Natural killer cell (primary cell): ENCODE measurements around the gene CERCAM. TPM values are rescaled to one million over a fixed set of nuclear protein-coding genes. Genes with fewer than 3 reads are reported as not detected.

Experiments
- ATAC-seq, 3 donors: fragments of 150-1000 bp in 2 of 3; fragments of 200-7000 bp in 1 of 3; cut with Tn5 transposase; 1 replicate in 1 of 3; 2 replicates in 2 of 3; pipeline ENCODE4 v1.10.0; 2021; ENCODE audit warnings: mild to moderate bottlenecking in 2 of 3, moderate library complexity in 2 of 3
- DNase-seq, 2 donors: peaks; one replicate each; pipeline versions ENCODE4 v3.0.0 to v3.0.0-alpha.2; 2013 to 2021; ENCODE audit warnings: mixed read lengths in 1 of 2
- H3K27ac ChIP-seq: one replicate; pipeline ENCODE4 v1.5.1; 2013; ENCODE audit warnings: mild to moderate bottlenecking, low read length
- H3K27me3 ChIP-seq: one replicate; pipeline ENCODE4 v1.6.1; 2013; ENCODE audit warnings: low read length; ENCODE audit not compliant: control insufficient read depth, insufficient read depth
- H3K36me3 ChIP-seq: one replicate; pipeline ENCODE4 v1.6.1; 2013; ENCODE audit warnings: low read length; ENCODE audit not compliant: control insufficient read depth, insufficient read depth
- H3K4me1 ChIP-seq: one replicate; pipeline ENCODE4 v1.6.1; 2013; ENCODE audit warnings: low read length; ENCODE audit not compliant: control insufficient read depth, insufficient read depth
- H3K4me3 ChIP-seq: one replicate; pipeline ENCODE4 v1.5.1; 2013; ENCODE audit warnings: low read length
- H3K9me3 ChIP-seq: one replicate; pipeline ENCODE4 v1.6.1; 2013; ENCODE audit warnings: low read length; ENCODE audit not compliant: control insufficient read depth, insufficient read depth
- H3K27ac Mint-ChIP-seq, 2 donors: one replicate each; pipeline ENCODE4 v1.8.0; 2022; ENCODE audit warnings: mild to moderate bottlenecking in 2 of 2, mixed read lengths in 2 of 2, moderate library complexity in 1 of 2
- H3K27me3 Mint-ChIP-seq, 2 donors: one replicate each; pipeline ENCODE4 v1.8.0; 2022; ENCODE audit warnings: low read depth in 2 of 2, mixed read lengths in 2 of 2
- H3K36me3 Mint-ChIP-seq: one replicate; pipeline ENCODE4 v1.8.0; 2022; ENCODE audit warnings: mixed read lengths
- H3K4me1 Mint-ChIP-seq, 2 donors: one replicate each; pipeline ENCODE4 v1.8.0; 2022; ENCODE audit warnings: mixed read lengths in 2 of 2
- H3K4me3 Mint-ChIP-seq: one replicate; pipeline ENCODE4 v1.8.0; 2022; ENCODE audit warnings: mild to moderate bottlenecking, moderate library complexity, mixed read lengths
- H3K9me3 Mint-ChIP-seq, 2 donors: one replicate each; pipeline ENCODE4 v1.8.0; 2022; ENCODE audit warnings: mixed read lengths in 2 of 2
- WGBS: methylation state at CpG from one replicate; pipeline ENCODE4 v1.1.7; 2013; ENCODE audit warnings: missing lambda C conversion rate; ENCODE audit not compliant: insufficient coverage; 5-methylcytosine and 5-hydroxymethylcytosine counted together
- intact Hi-C: fragments of 100-400 bp; cut with micrococcal nuclease; formaldehyde crosslinking; loops from one replicate; pipeline ENCODE4 v1.14.2; 2022
- total RNA-seq, 4 donors: library from RNA; stranded (reverse); fragments of 120-200 nt in 1 of 4; gene quantifications; one replicate each; pipeline versions ENCODE4 v1.2.3 to v1.2.4, GENCODE V29; 2013 to 2022
- TF ChIP-seq, protein P1 (sequence below): fragments of 200-600 bp; IDR thresholded peaks from one replicate; pipeline ENCODE4 v1.8.0; 2022; ENCODE audit warnings: antibody characterized with exemption

Gene CERCAM
- total RNA-seq, 3 donors from 2014 or later (not counting 1 experiment from before 2014, with no cell fraction given): 11.5 to 29.6 (median 24.2) TPM

DNA sequence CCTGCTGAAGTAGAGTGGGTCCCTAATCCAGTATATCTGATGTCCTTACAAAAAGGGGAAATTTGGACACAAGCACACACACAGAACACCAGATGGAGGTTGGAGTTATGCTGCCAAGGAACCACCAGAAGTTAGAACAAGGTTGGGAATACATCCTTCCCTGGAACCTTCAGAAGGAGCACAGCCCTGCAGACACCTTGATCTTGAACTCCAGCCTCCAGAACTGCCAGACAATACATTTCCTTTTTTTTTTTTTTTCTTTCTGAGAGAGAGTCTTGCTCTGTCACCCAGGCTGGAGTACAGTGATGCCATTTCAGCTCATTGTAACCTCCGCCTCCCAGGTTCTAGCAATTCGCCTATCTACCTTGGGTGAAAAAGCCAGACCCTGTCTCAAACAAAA lies 28.1 kb downstream of the CERCAM start:
- H3K9me3 Mint-ChIP-seq: no peaks in the 10 kb centered on the region
- WGBS: 95% methylated on average over 2 of the region's 2 CpGs

DNA sequence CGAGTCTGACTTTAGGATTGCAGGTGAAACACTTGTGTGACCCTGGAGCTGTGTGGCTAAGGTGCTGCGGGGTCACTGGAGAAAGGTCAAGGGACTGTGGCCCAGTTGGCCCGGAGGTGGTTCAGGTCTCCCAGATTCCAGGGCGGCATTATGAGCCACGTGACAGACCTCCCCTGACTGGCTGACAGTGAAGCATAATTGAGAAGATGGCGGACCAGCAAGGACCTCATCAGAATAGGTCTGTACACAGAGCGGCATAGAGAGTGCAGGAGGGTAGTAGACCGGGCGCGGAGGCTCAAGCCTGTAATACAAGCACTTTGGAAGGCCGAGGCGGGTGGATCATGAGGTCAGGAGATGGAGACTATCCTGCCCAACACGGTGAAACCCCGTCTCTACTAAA lies 34.3 kb downstream of the CERCAM start:
- Mint-ChIP-seq H3K27ac (peak overlapping the region; percentile 90 to 92), H3K36me3 (no peaks in the 10 kb centered on the region), H3K4me1 (peaks cover 6 to 24% of the 10 kb centered on the region in 2 donors), H3K9me3 (no peaks in the 10 kb centered on the region), H3K4me3 (peak overlapping the region; percentile 98), H3K27me3 (no peaks in the 10 kb centered on the region)
- WGBS: 93% methylated on average over 13 of the region's 14 CpGs
- no peaks in the 10 kb centered on the region for H3K27me3 ChIP-seq
- H3K36me3 ChIP-seq: peaks cover 5% of the 10 kb centered on the region
- intact Hi-C loops: no loop called here
- peaks cover 13% of the 10 kb centered on the region for H3K4me1 ChIP-seq
- ATAC-seq: no peak
- no peak overlapping the region for H3K27ac ChIP-seq
- no peaks in the 10 kb centered on the region for H3K9me3 ChIP-seq
- H3K4me3 ChIP-seq: no peak overlapping the region
- DNase-seq: no peak
- TF ChIP-seq, protein P1, sequence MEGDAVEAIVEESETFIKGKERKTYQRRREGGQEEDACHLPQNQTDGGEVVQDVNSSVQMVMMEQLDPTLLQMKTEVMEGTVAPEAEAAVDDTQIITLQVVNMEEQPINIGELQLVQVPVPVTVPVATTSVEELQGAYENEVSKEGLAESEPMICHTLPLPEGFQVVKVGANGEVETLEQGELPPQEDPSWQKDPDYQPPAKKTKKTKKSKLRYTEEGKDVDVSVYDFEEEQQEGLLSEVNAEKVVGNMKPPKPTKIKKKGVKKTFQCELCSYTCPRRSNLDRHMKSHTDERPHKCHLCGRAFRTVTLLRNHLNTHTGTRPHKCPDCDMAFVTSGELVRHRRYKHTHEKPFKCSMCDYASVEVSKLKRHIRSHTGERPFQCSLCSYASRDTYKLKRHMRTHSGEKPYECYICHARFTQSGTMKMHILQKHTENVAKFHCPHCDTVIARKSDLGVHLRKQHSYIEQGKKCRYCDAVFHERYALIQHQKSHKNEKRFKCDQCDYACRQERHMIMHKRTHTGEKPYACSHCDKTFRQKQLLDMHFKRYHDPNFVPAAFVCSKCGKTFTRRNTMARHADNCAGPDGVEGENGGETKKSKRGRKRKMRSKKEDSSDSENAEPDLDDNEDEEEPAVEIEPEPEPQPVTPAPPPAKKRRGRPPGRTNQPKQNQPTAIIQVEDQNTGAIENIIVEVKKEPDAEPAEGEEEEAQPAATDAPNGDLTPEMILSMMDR: no peak

More for the DNA sequence above, 28.1 kb downstream of the CERCAM start:
- no peak overlapping the region for H3K4me3 Mint-ChIP-seq
- Histone ChIP-seq H3K27ac (no peak overlapping the region), H3K36me3 (no peaks in the 10 kb centered on the region), H3K4me3 (no peak overlapping the region), H3K27me3 (no peaks in the 10 kb centered on the region), H3K4me1 (no peaks in the 10 kb centered on the region), H3K9me3 (no peaks in the 10 kb centered on the region)
- intact Hi-C loops: no loop called here
- no peaks in the 10 kb centered on the region for H3K4me1 Mint-ChIP-seq
- no peak for ATAC-seq
- H3K36me3 Mint-ChIP-seq: no peaks in the 10 kb centered on the region
- H3K27ac Mint-ChIP-seq: no peak overlapping the region
- no peak for DNase-seq
- TF ChIP-seq, protein P1: no peak
- H3K27me3 Mint-ChIP-seq: no peaks in the 10 kb centered on the region

DNA sequence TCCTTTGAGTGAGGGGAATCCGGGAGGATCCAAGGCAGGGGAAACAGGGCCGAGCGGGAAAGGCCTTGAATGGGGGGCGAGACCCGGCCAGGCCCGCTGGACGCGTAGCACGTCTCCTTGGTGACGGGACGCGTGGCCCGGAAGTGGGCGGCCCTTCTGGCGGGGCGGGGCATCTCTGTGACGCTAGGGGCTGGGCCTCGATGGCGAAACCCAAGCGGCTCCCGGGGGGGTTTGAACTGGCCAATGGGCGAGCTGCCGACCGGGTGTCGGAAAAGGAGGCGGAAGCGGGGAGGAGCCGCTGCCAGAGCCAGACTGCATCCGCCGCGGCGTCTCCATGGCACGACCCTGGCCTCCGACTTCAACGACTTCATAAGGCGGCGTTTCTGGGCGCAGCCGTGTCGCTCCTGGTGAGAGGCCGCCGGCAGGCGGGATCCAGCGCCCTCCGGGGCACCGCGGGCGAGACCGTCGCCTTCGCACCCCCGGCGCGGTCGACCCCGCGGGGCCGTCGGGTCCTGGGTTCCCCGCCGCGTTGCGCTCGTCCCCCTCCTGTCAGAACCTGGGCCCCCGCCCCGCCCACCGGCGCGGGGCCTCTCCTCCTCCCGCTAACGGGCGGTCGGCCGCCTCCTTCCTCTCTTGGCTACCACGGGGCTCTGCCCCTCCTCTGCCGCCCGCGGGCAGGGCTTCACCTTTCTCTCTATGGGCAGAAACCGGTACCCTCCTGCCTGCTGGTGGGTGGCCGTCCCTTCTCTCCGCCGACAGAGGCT lies 35.4 kb downstream of the CERCAM start, which contains the start of gene ODF2:
Gene ODF2 (plus strand): TSS at position 158 of the 764 bp plus-strand sequence. CDS start 86 bp downstream, at position 244.
- peak; percentile 98 to 99 for DNase-seq
- Mint-ChIP-seq H3K9me3 (no peaks in the 10 kb centered on the region), H3K27me3 (no peaks in the 10 kb centered on the region), H3K36me3 (no peaks in the 10 kb centered on the region), H3K4me3 (peak within 1 kb of the TSS; percentile 98), H3K27ac (peak within 1 kb of the TSS; percentile 90 to 92), H3K4me1 (peaks cover 6 to 24% of the 10 kb centered on the region in 2 donors)
- ATAC-seq: peak; percentile 86 to 96 (median 88)
- Histone ChIP-seq H3K4me3 (peak within 1 kb of the TSS; percentile 73), H3K9me3 (no peaks in the 10 kb centered on the region), H3K36me3 (peaks cover 15% of the 10 kb centered on the region), H3K27ac (peak within 1 kb of the TSS; percentile 85), H3K27me3 (no peaks in the 10 kb centered on the region), H3K4me1 (peaks cover 13% of the 10 kb centered on the region)
- intact Hi-C loops: loop anchor here (1.0 to 2.0 kb wide), 3 partner anchors 17 to 96 kb away; partner anchors contain the start of genes GLE1 and SPTAN1
- TF ChIP-seq, protein P1: no peak
- under 1% methylated on average over 82 of the region's 82 CpGs for WGBS
